Measurements from ENCODE around the gene TLDC2. TPM values are rescaled to one million over a fixed set of nuclear protein-coding genes. Genes with fewer than 3 reads are reported as not detected.

Gene TLDC2
- total RNA-seq, 1 experiment from 2014 or later: not detected

- no peak overlapping the region for H3K27ac Mint-ChIP-seq (ENCODE audit: unreplicated experiment)
- H3K9me3 Mint-ChIP-seq (ENCODE audit: unreplicated experiment): no peaks in the 10 kb centered on the region
- H3K36me3 Mint-ChIP-seq (ENCODE audit: insufficient read depth, unreplicated experiment): no peaks in the 10 kb centered on the region
- peaks cover 6% of the 10 kb centered on the region for H3K4me1 Mint-ChIP-seq (ENCODE audit: low read depth, unreplicated experiment)
- Histone ChIP-seq H3K36me3 (ENCODE audit: control insufficient read depth, insufficient read depth, low read length) (no peaks in the 10 kb centered on the region), H3K9me3 (no peaks in the 10 kb centered on the region), H3K4me1 (no peaks in the 10 kb centered on the region), H3K4me3 (ENCODE audit: low read depth, low read length) (no peak overlapping the region), H3K27me3 (replicated peaks; ENCODE audit: control insufficient read depth, insufficient read depth, low read length) (no peaks in the 10 kb centered on the region)
- no TSS peak for BruUV-seq (replicated peaks)
- ChIA-PET POLR2A (no interaction called here), CTCF (interaction anchor here (0.7 to 2.6 kb wide), 4 partner anchors 9 to 108 kb away, joined by 3 to 14 read pairs (median 3); partner anchors contain the start of gene DSN1)
- intact Hi-C loops (cut with micrococcal nuclease; ENCODE audit: unreplicated experiment): no loop called here
- no peak for DNase-seq
- no peak for TF ChIP-seq CTCF (IDR thresholded peaks at IDR 0.05; ENCODE audit: insufficient read depth in 1 of 2, low read depth in 1 of 2, low read length in 1 of 2, severe bottlenecking in 1 of 2, unreplicated experiment in 1 of 2)
- no peak overlapping the region for H3K4me3 Mint-ChIP-seq (ENCODE audit: unreplicated experiment)
- no peaks in the 10 kb centered on the region for H3K27me3 Mint-ChIP-seq (ENCODE audit: insufficient read depth, unreplicated experiment)
Observed at GRCh38 chr20:36881331-36881730, 5.4 kb downstream of the TLDC2 start.

GRCh38 chr20:36881888-36882287 is 6.0 kb downstream of the TLDC2 start:
- Histone ChIP-seq H3K36me3 (ENCODE audit: control insufficient read depth, insufficient read depth, low read length) (no peaks in the 10 kb centered on the region), H3K9me3 (no peaks in the 10 kb centered on the region), H3K27me3 (replicated peaks; ENCODE audit: control insufficient read depth, insufficient read depth, low read length) (no peaks in the 10 kb centered on the region), H3K4me1 (peaks cover 2% of the 10 kb centered on the region; the same call in 1 of the 2 replicates), H3K4me3 (ENCODE audit: low read depth, low read length) (no peak overlapping the region)
- intact Hi-C loops (cut with micrococcal nuclease; ENCODE audit: unreplicated experiment): no loop called here
- Mint-ChIP-seq H3K27me3 (ENCODE audit: insufficient read depth, unreplicated experiment) (no peaks in the 10 kb centered on the region), H3K4me3 (ENCODE audit: unreplicated experiment) (no peak overlapping the region), H3K9me3 (ENCODE audit: unreplicated experiment) (no peaks in the 10 kb centered on the region), H3K36me3 (ENCODE audit: insufficient read depth, unreplicated experiment) (no peaks in the 10 kb centered on the region), H3K4me1 (ENCODE audit: low read depth, unreplicated experiment) (peaks cover 10% of the 10 kb centered on the region), H3K27ac (ENCODE audit: unreplicated experiment) (no peak overlapping the region)
- no peak for DNase-seq
- POLR2A ChIA-PET: no interaction called here
- no peak for TF ChIP-seq CTCF (IDR thresholded peaks at IDR 0.05; ENCODE audit: insufficient read depth in 1 of 2, low read depth in 1 of 2, low read length in 1 of 2, severe bottlenecking in 1 of 2, unreplicated experiment in 1 of 2)
- CTCF ChIA-PET: interaction anchor here (0.6 to 2.6 kb wide), 6 partner anchors 10 to 108 kb away, joined by 3 to 14 read pairs (median 3); partner anchors contain the start of gene DSN1
- BruUV-seq (replicated peaks): no TSS peak

- intact Hi-C loops (cut with micrococcal nuclease; ENCODE audit: unreplicated experiment): no loop called here
- Mint-ChIP-seq H3K27ac (ENCODE audit: unreplicated experiment) (no peak overlapping the region), H3K27me3 (ENCODE audit: insufficient read depth, unreplicated experiment) (no peaks in the 10 kb centered on the region), H3K4me1 (ENCODE audit: low read depth, unreplicated experiment) (peaks cover 12% of the 10 kb centered on the region), H3K36me3 (ENCODE audit: insufficient read depth, unreplicated experiment) (no peaks in the 10 kb centered on the region), H3K9me3 (ENCODE audit: unreplicated experiment) (no peaks in the 10 kb centered on the region), H3K4me3 (ENCODE audit: unreplicated experiment) (no peak overlapping the region)
- no peak overlapping the region for H3K4me3 ChIP-seq (ENCODE audit: low read depth, low read length)
- no peak for DNase-seq
- ChIA-PET POLR2A (no interaction called here), CTCF (interaction anchor here (0.6 to 2.6 kb wide), 6 partner anchors 75 to 292 kb away, joined by 3 to 14 read pairs (median 4); no protein-coding TSS in a partner anchor)
- H3K4me1 ChIP-seq: peaks cover 9% of the 10 kb centered on the region; the same call in 1 of the 2 replicates
- TF ChIP-seq CTCF (IDR thresholded peaks at IDR 0.05; ENCODE audit: insufficient read depth in 1 of 2, low read depth in 1 of 2, low read length in 1 of 2, severe bottlenecking in 1 of 2, unreplicated experiment in 1 of 2): no peak
- no peaks in the 10 kb centered on the region for H3K36me3 ChIP-seq (ENCODE audit: control insufficient read depth, insufficient read depth, low read length)
- BruUV-seq (replicated peaks): no TSS peak
- H3K27me3 ChIP-seq (replicated peaks; ENCODE audit: control insufficient read depth, insufficient read depth, low read length): no peaks in the 10 kb centered on the region
- H3K9me3 ChIP-seq: no peaks in the 10 kb centered on the region
Observed at GRCh38 chr20:36883977-36884535, 8.1 kb downstream of the TLDC2 start.
